NCI-H1105 treated with DMSO at 0.1 percent for 48 hours (cell line): ENCODE data around the gene DUSP8.

Experiments used
- DNase-seq: peaks from one replicate; lab custom pipeline; 2025; lab: John Stamatoyannopoulos, UW

The DUSP8 gene

DNA sequence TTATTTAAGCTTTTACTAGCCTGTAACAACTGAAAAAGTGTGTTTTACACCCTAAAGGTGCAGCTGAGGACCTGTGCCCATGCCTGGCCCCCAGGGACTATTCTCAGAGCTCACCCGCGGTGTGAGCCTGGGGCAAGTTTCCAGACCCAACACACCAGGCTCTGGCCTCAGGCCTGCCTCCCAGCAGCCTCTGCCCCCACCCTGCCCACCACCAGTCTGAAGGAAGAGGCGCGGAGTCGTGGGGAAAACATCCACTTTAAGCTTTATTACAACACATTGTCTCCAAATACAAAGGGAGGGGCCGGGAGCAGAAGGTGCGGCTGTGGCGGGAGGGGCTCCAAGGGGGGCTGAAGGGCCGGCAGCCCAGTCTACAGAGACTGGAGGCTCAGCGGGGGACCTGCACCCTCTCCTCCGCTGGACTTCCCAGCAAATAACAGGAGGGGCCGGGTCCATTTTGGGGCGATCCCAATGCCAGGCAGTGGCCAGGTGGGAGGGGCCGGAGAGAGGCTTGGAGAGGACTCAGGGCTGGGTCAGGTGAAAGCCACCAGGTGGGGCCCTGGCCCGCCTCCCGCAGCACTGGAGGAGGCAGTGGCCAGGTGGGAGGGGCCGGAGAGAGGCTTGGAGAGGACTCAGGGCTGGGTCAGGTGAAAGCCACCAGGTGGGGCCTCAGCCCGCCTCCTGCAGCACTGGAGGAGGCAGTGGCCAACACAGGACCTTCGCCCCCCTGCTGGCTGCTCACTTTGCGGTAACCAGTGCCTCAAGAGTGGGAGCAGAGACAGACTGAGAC, 18.1 kb downstream of the DUSP8 start:
- no peak for DNase-seq

DNA sequence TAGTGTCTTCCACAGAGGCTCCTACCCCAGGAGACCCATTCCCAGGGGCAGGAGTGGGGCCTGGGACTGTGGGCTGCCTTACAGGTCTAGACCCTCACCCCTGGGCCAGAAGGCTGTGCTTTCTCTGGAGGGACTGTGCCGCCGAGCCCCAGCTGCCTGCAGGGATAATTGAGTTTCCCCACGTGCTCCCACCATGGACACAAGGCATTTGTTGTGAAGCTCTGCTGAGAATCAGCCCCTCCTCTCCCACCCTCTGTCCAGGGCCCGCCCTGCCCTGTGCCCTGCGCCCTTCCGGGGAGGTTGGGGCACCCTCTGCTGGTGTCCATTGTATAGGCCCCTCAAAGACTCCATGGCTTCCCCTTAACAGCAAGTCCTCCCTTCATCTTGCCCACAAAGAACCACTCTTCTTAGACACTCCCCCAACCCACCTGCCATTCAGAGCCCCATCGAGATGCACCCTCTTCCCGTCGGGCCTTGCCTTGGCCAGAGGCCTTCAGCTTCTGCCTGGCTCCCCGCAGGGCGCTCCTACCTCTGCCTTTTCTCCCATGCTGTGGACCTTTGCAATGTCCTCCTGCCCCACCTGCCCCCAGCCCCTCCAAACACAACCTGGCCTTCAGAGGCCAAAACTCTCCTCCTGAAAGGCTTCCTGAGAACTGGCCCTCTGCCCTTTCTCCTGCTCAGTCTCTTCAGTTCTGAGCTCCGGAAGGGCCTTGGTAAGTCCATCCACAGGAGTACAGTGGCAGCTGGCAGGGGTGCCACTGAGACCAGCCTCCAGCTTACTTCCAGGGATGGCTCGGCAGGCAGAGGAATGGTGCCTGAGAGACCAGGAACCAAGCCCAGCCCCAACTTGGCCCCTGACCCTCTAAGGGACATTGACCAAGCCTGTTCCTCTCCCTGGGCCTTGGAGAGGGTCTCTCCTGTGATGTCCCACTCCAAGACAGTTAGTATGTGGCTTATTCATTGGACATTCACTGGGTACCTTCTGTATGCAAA, 22.4 kb downstream of the DUSP8 start:
- no peak for DNase-seq

DNA sequence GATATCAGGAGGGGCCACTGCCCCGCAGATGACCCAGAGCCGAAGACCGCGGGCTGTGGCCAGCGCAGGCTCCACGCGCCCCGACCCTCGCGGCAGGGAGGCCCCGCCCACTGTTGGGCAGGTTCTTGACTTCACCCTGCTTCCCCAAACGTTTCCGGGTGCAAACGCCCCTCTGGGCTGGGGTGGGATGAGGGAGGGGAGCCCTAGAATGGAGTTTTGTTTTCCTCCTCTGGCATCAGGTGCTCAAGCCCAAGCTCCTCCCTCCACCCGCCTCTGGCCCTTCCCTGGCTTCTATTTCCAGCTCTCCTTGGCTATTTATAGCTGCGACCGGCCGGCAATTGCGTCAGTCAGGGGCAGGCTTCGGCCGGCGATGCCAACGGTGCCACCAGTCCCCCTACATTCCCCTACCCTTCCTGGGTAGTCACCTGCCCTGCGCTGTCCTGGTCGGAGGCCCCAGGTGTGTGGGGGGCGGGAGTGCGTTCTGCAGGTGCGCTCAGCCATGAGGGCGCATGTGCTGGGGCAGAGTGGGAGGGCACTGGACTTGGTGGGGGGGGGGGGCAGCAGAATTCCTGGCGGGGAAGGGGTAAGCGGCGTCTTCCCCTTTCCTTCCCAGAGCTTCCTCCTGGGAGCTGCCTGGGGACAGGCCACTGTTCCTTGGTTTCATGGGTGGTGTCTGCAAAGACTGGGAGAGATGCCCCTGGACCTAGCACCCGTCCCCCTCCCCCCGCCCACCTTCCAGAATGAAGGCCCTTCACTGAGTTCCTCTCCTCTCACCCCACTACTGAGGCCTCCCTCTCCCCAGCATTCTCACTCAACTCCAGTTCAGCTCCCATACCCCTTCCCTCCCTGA, 23.6 kb downstream of the DUSP8 start:
- DNase-seq: peak; percentile 24

DNA sequence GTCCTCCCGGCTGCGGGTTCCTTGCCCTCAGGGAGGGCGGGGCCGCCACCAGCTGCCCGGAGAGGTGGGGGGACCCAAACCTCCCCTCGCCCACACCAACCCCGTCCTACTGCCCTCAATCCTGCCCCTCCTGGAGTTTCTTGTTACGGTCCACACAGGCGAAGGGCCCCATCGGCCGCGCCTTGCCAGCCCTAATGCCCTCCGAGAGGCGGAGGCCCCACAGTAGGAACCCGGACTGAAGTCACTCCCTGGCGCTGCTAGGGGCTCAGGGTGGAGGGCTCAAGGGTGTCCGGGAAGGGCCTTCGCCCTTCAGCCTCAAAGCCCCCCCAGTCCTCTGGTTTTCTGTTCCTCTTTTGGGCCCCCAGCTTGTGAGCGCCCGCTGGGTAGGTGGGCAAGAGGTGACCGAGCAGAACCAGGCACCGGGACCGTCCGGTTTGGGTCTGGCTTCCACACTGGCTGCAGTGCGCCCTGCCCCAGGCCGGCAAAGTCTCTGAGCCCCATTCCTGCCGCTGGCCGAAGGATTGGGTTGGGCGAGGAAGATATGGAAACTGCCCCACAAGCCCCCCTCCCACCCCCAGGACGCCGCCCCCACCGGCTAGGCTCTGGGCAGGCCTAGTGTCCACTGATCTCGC, 24.5 kb downstream of the DUSP8 start:
- DNase-seq: no peak

DNA sequence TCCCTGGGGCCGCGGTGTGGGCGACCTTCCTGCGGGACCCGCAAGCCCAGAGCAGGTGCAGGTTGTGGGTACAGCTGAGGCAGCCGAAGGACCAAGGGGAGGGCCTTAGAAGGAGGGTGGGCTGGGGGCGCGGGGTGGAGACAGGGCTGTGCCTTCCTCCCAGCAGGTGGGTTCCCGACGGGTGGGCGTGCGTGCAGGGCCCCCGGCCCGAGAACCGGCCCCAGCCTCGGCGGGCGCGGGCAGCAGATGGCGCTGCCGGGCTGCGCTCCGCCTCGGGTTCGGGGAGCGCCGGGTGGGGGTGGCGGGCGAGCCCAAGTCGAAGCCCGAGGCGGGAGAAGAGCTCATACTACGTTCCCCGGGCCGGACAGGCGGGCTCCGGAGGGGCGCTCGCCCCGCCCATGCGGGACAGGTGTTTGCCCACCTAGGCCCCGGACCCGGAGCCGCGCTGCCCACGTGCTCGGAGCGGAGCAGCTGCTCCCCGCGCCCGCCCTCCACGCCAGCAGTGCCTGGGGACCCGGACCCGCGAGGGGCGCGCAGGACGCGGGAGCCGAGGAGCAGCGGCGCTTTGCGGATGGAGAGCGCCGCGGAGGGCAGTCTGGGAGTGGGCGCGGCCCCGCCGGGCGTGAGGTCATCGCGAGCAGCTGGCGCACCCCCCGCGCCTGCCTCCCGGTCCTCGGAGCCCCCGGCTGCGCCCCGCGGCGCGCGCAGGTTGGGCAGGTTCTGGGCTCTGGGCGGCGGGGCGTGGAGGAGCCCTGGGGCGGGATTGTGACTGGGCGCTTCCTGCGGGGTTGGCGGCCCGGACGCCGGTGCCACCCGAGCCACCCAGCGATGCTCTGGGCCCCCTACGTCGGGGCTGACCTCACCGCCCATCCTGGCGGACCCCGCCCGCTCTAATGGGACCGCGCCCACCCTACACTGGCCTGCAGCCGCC, 25.3 kb downstream of the DUSP8 start:
- DNase-seq: peak; percentile 58

DNA sequence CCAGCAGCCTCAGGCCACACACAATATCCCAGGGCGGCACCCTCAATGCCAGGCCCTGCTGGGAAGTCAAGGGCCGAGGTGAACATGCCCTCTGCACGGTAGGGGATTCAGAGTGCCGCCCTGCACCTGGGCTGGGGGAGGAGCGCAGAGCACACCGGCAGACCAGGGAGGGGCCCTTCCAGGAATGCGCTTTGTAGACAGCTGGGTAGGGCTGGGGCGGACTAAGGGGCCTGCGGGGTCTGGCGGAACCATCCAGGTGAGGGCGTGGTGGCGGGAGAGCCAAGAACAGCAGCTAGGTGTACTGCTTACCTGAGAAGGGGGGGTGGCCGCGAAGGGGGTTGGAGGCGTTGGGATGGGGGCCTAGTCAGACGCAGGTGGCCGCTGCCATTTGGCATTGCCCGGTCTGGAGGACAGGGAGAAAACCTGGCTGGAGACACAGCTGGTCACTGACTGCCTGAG, 26.0 kb downstream of the DUSP8 start:
- DNase-seq: peak; percentile 34

DNA sequence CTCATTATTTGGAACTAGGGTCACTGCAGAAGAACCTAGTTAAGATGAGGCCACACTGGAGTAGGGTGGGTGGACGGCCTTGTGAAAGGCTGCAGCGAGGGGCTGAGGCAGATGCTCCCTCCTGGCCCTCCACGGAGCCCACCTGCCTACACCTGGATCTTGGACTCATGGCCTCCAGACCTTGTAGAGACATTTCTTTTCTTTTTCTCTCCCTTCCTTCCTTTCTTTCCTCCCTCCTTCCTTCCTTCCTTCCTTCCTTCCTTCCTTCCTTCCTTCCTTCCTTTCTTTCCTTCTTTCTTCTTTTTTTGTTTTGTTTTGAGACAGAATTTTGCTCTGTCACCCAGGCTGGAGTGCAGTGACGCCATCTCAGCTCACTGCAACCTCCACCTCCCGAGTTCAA, 26.6 kb downstream of the DUSP8 start:
- DNase-seq: no peak

DNA sequence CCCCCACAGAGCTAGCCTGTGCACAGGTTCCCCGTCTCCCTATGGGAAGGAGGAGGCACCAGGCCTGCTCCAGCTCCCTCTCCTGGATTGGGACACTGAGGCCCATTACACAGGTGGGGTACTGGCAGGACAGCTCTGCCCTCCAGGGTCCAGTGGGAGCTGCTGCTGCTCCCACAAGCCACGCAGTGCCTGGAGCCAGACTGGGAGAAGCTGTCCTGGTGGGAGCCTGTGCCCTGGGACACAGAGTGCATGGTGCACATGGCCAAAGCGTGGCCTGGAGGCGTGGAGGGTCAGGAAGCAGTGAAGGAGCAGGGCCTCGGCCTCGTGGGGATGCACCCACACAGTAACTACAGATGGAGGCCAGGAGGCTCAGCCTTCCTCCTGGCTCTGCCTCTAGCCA, 27.5 kb downstream of the DUSP8 start:
- no peak for DNase-seq

DNA sequence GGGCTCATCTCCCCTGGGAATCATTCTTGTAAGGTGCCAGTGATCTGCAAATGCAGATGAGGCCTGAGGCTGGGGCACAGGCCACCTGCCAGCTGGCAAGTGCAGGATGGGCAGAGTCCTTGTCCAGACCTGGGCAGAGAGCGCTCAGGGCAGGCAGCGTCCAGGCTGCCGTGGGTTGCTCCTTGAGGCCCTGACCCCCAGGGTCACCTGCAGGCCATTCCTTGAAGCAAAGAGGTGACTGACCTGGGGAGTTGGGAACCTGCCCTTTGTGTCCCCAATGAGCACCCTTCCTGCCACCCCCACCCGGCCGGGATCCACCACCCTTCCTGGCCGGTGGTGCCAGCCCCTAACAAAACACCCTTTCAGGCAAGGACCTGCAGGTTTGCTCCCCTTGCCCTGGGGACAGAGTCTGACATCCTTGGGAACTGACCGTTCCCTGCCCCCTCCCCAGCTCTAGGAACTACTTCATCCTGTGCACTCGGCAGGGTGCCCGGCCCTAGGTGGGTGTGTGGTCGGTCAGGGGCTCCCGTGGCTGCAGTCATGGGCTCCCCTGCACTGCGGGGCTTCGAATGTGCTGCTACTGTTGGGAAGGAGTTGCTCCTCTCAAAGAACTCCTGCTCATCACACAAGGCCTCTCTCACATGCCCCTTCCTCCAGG, 28.3 kb downstream of the DUSP8 start:
- no peak for DNase-seq

DNA sequence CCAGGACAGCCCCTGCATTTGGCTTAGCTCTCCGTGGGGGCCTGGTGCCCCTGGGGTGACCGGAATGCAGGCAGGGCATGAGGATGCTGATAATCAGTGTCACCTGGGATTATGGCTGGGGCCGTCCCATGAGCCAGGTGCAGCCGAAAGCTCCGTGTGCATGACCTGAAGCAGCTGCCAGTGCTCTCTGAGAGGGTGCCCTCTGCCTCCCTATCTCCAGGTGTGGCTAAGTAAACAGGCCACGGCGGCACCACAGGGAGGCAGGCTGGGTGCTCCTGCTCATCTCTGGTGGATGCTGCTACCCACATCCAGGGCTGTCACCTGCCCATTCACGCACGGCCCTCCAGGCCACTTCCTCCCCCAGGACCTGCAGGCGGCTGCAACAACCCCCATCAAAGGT, 29.8 kb downstream of the DUSP8 start:
- peak; percentile 33 for DNase-seq

DNA sequence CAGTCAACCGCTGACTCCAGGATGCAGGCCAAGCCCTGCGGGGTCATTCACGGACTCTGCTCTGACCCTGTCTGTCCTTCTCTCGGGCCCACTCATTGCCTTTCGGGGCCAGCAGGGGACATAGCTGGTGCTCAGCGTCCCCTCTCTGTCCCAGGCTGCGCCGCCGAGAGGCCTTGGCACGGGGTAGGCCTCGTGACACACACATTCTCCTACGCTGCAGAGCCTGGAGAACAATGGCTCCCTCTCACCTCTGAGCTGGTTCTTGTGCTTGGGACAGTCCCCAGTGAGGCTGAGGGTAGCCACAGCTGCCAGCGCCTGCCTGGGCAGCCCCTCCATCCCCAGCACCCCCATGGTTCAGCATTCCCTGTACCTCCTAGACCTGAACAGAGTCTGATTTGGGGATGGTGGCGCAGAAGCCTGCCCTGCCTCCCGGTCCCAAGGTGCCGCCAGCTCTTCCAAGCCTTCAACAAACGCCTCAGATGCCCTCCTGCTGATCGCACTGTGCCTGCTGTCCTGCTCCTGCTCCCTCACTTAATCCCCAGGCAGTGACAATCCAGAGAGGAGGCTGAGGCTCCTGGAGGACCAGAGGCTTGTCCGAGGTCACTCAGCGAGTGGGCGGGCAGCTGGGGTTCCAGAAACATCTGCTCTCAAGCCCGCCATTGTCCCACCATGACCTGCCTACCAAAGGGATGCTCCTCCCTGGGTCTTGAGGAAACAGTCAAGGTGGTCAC, 30.4 kb downstream of the DUSP8 start:
- no peak for DNase-seq

DNA sequence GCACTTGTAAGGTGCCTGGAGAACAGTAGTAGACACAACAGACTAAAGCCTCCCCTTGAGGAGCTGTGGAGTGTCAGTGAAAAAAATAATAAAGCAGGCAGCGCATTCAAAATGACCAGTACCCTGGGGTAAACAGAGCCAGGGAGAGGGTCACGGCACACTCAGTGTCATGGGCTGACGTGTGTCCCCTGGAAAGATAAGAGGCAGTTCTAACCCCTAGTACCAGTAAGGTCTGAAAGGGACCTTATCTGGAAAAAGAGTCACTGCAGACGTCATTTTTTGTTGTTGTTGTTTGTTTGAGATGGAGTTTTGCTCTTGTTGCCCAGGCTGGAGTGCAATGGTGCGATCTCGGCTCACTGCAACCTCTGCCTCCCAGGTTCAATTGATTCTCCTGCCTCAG, 32.0 kb downstream of the DUSP8 start:
- DNase-seq: no peak

DNA sequence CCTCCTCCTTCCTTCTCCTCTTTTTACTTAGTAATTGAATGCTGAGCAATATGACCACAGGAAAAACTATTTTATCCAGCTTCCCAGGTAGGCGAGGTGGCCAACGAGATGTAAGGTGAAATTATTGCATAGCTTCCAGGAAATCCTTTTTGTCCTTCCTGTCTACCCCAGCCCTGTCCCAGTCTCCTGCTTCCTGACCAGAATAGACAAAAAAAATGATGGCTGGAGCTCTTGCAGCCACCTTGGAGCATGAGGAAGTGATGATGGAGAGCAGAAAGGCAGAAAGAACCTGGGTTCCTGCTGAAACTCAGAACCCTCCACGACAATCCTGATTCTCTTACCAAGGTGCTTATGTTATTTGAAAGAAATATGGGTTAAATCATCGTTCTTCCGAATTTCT, 33.9 kb downstream of the DUSP8 start:
- DNase-seq: no peak

DNA sequence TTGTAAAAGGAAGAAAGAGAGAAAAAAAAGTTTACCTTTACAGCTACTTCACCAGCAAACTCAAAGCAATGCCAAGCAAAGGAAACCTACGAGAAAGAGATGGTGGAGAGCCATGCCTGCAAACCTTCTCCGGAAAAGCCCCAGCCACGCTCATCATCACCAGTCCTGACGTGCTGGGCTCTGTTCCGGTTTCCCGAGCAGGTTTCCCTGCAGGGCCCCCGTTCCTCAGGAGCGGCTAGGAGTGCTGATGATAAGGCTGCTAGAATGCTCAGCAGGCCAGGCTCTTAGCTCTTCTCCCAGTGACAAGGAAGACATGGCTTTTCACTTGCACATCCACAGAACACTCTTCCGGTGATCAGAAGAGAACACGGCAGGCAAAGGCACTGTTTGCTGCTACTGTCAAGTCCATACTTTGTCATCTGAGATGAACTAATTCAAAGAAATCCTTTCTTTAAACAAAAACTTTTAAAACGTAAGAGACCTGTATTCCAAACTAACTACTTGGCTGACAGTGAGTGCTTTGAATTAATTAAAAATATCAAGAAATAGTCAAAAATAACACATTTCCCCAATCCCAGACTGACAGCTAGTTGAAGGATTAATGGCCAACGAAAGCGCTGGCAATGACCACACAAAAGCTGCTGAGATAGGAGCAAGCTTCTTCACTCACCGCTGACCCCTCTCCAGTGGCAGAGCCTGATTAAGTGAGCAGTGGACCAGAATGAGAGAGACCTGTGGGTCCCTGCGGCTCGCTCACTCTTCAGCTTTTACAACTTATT, 35.8 kb downstream of the DUSP8 start:
- no peak for DNase-seq

DNA sequence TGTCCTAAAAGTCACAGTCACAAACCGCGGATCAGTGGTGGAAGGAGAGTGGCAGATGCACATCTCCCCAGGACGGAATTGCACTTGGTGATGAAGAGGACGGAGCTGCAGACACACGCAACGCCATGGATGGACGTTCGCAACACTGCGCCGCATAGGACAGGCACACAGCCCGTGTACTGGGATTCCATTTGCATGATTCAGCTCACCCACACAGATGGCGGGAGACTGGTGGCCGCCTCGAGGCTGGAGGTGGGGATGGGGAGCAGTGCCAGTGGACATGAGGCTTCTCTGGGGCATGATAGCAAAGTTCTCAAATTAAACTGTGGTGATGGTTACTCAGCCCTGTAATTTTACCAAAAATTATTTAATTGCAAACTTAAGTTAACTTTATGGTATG, 37.4 kb downstream of the DUSP8 start:
- DNase-seq: no peak

DNA sequence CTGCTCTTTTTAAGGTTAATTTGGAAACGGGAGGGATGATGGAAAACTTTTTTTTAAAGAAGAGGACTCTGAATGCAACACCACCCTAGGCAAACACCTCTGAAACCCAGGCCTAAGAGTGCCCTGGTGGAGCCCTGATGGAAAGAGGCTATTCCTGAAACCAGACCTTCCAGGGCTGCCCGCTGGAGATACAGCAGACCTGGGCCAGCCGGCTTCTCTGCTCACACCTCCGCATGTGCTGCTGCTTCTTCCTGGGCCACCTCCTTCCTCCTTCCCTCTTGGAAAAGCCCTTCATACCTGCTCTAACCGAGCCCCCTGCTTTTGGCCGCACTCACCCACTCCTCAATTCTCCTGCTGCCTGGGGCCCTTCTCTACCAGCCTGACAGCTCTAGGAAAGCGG, 37.9 kb downstream of the DUSP8 start:
- no peak for DNase-seq

DNA sequence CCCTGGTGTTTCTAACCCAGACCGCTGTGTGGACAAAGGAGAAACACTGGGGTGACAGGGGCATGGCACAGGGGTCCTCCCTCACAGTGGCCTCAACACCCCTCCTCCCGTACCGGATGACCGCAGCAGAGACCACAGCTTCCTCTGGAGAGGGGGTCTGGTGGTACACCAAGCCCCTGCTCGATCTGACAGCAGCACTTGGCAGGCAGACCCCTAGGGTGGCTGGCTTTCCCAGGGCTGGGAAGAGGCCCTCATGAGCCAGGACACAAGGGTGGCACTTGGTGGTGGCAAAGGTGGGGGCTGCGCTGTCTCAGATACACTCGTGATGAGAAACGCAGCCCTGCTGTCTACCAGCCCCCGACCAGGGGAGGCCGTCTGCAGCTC, 38.7 kb downstream of the DUSP8 start:
- DNase-seq: no peak

DNA sequence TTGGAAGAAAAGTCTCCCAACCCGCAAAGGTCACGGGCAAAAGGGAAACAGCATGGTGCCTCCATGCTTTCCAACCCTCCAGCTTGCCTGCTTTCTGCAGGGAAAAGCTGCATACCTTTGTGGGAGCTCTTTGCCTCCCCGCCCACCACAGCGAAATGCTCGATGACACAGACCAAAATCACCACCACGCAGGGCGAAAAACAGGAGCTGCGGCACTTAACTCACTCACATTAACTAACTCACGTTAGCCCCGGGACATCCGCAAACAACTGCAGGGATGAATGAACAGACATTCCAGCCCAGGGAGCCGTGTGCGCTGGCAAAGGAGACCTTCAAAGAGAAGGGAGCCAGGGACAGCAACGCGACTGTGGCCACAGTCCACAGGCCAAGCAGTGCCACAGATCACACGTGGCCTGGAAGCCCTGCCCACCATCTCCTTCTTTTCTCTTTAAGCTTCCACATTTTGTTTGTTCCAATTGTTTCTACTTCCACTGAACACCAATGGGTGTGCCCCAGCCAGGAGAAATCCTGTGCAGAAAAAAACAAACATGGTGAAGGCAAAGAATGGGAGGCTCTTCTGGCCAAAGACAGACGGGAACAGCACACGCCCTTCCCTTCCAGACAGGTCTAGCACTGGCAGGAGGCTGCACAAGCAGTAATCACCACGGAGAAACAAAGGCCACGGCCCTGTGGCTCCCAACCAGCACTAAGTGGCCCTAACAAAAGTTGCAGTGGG, 39.3 kb downstream of the DUSP8 start:
- no peak for DNase-seq
